HepG2 (cell line): ENCODE measurements around the gene MSX2. TPM values are rescaled to one million over a fixed set of nuclear protein-coding genes. Genes with fewer than 3 reads are reported as not detected.

ENCODE experiments used
- ATAC-seq: fragments of 200-7000 bp; cut with Tn5 transposase; 3 replicates; pipeline ENCODE4 v1.9.1; 2020; ENCODE audit warnings: mild to moderate bottlenecking, moderate library complexity
- BruUV-seq: library from RNA; stranded (reverse); fragments of 400-500 nt; replicated peaks from 2 replicates; lab custom pipeline; 2021; lab: Mats Ljungman, UMichigan
- CTCF ChIA-PET: fragments of 300-600 bp; formaldehyde crosslinking; extraction: SDS; loops from one replicate; lab custom pipeline; 2021; ENCODE audit warnings: low total read pairs, inconsistent platforms, low intra/inter-chr PET ratio; lab: Yijun Ruan, JAX
- POLR2A ChIA-PET: fragments of 350-600 bp; sonication (Branson Sonifier 250); formaldehyde crosslinking; loops from one replicate; lab custom pipeline; 2020; ENCODE audit warnings: antibody characterized with exemption, inconsistent platforms; lab: Yijun Ruan, JAX
- DNase-seq: peaks from one replicate; pipeline ENCODE4 v3.0.0-alpha.2; 2015; ENCODE audit warnings: low spot score
- FAIRE-seq: peaks from 3 replicates; lab custom pipeline; 2011; peaks lifted over from hg19 to GRCh38; lab: Jason Lieb, UNC
- H2AFZ ChIP-seq: one replicate; pipeline ENCODE4 v1.6.1; 2011; ENCODE audit warnings: low read length, inconsistent platforms
- H3K27ac ChIP-seq: fragments of 300-600 bp; 3 replicates; pipeline ENCODE4 v1.8.0; 2011; ENCODE audit warnings: mixed run types, mild to moderate bottlenecking, mixed read lengths, low read length, inconsistent platforms; ENCODE audit not compliant: insufficient read depth; ENCODE audit errors: extremely low read length
- H3K27me3 ChIP-seq, 2 experiments: fragments of 200-600 bp in 1 of 2; 2 replicates in 1 of 2; 3 replicates in 1 of 2; pipeline versions ENCODE4 v1.6.0 to v1.8.0; 2011; ENCODE audit warnings: low read length in 2 of 2, mild to moderate bottlenecking in 2 of 2, moderate library complexity in 2 of 2, inconsistent platforms in 1 of 2; ENCODE audit not compliant: insufficient read depth in 2 of 2, control insufficient read depth in 1 of 2
- H3K36me3 ChIP-seq, 2 experiments: fragments of 200-600 bp in 1 of 2; replicated peaks in 1 of 2; 2 replicates in 1 of 2; 3 replicates in 1 of 2; pipeline versions ENCODE4 v1.5.1 to v1.8.0; 2011; ENCODE audit warnings: low read length in 2 of 2, inconsistent platforms in 1 of 2; ENCODE audit not compliant: insufficient read depth in 2 of 2, control insufficient read depth in 1 of 2
- H3K4me1 ChIP-seq: 2 replicates; pipeline ENCODE4 v1.5.1; 2012; ENCODE audit warnings: low read length, inconsistent platforms; ENCODE audit not compliant: insufficient read depth
- H3K4me2 ChIP-seq: 2 replicates; pipeline ENCODE4 v1.6.0; 2011; ENCODE audit warnings: low read depth, low read length, inconsistent platforms
- H3K4me3 ChIP-seq, 3 experiments: fragments of 200-600 bp in 1 of 3; sonication (generic), shearing (Covaris generic) in 1 of 3; replicated peaks in 1 of 3; 2 replicates each; pipeline ENCODE4 v1.5.1; 2011 to 2016; ENCODE audit warnings: low read length in 3 of 3, inconsistent platforms in 2 of 3, low read depth in 2 of 3, mild to moderate bottlenecking in 2 of 3, control low read depth in 1 of 3, mixed read lengths in 1 of 3; ENCODE audit not compliant: insufficient read depth in 1 of 3
- H3K79me2 ChIP-seq: one replicate; pipeline ENCODE4 v1.6.1; 2011; ENCODE audit warnings: low read length, inconsistent platforms; ENCODE audit not compliant: insufficient read depth
- H3K9ac ChIP-seq: 2 replicates; pipeline ENCODE4 v1.6.0; 2011; ENCODE audit warnings: mild to moderate bottlenecking, low read depth, low read length, inconsistent platforms; ENCODE audit not compliant: insufficient read depth
- H3K9me3 ChIP-seq: 2 replicates; pipeline ENCODE4 v1.5.1; 2012; ENCODE audit warnings: mild to moderate bottlenecking, low read length
- H4K20me1 ChIP-seq: 2 replicates; pipeline ENCODE4 v1.6.0; 2011; ENCODE audit warnings: inconsistent platforms, mild to moderate bottlenecking, low read length, moderate library complexity; ENCODE audit not compliant: insufficient read depth
- ELF4 ChIP-seq: sonication (generic); formaldehyde crosslinking; IDR thresholded peaks from 2 replicates; pipeline ENCODE4 v1.5.0; 2020; ENCODE audit warnings: missing genetic modification reagents, mild to moderate bottlenecking, moderate library complexity, borderline replicate concordance
- GABPB1 ChIP-seq: IDR thresholded peaks from 2 replicates; pipeline ENCODE4 v1.6.1; 2016; ENCODE audit warnings: mild to moderate bottlenecking, missing genetic modification reagents, moderate library complexity, missing compliant biosample characterization
- KLF15 ChIP-seq: sonication (generic); formaldehyde crosslinking; IDR thresholded peaks from 2 replicates; pipeline ENCODE4 v1.8.1; 2023; ENCODE audit warnings: borderline replicate concordance, mild to moderate bottlenecking, inconsistent platforms, missing genetic modification reagents, mixed read lengths
- RELA ChIP-seq: sonication (generic); formaldehyde crosslinking; IDR thresholded peaks from 2 replicates; pipeline ENCODE4 v1.4.0; 2020; ENCODE audit warnings: missing genetic modification reagents
- ZNF431 ChIP-seq: sonication (generic); formaldehyde crosslinking; IDR thresholded peaks from 2 replicates; pipeline ENCODE4 v1.9.0; 2022; ENCODE audit warnings: missing genetic modification reagents, low read depth, mild to moderate bottlenecking, borderline replicate concordance
- WGBS: methylation state at CpG from one replicate; pipeline ENCODE4 v1.1.6; 2017; ENCODE audit warnings: low lambda C conversion rate; 5-methylcytosine and 5-hydroxymethylcytosine counted together
- in situ Hi-C: cut with HindIII; loops from 2 replicates; pipeline ENCODE4 v1.10.0; 2017; ENCODE audit warnings: low pct_unique_long_range_greater_than_20kb; ENCODE audit not compliant: extremely low pct_ligation_motif_present
- intact Hi-C: fragments of 100-400 bp; cut with micrococcal nuclease; formaldehyde crosslinking; loops from one replicate; pipeline ENCODE4 v1.10.0; 2022; ENCODE audit not compliant: unreplicated experiment
- polyA plus RNA-seq, 8 experiments: library from polyadenylated mRNA; depleted of rRNA in 3 of 8; stranded (reverse) in 7 of 8; unstranded in 1 of 8; fragments of >200 nt; fragmentation: Illumina TruSeq in 4 of 8; extraction: Trizol in 4 of 8; gene quantifications; 2 replicates each; pipeline versions ENCODE4 v1.2.1 to v1.2.3, GENCODE V29; 2011 to 2016; ENCODE audit warnings: low read depth in 4 of 8, missing spikeins in 1 of 8, mixed read lengths in 1 of 8; ENCODE audit not compliant: insufficient read depth in 1 of 8
- total RNA-seq, 5 experiments: library from RNA; depleted of rRNA; stranded (reverse); fragments of >200 nt; fragmentation: Illumina TruSeq; extraction: Trizol; gene quantifications; 2 replicates each; pipeline ENCODE4 v1.2.3, GENCODE V29; 2016; ENCODE audit warnings: low read depth in 1 of 5
- TF ChIP-seq, protein P1 (sequence below): sonication (generic); formaldehyde crosslinking; IDR thresholded peaks from 2 replicates; pipeline ENCODE4 v1.5.0; 2020; ENCODE audit warnings: missing genetic modification reagents, mild to moderate bottlenecking, borderline replicate concordance
- TF ChIP-seq, protein P2 (sequence below): sonication (generic); formaldehyde crosslinking; IDR thresholded peaks from 2 replicates; pipeline ENCODE4 v1.5.1; 2020; ENCODE audit warnings: missing genetic modification reagents, mild to moderate bottlenecking, borderline replicate concordance

The MSX2 gene
- total and polyA plus RNA-seq, 2 of the 13 experiments (the other 11 are each of a cell fraction or from before 2014, with no cell fraction given): not detected

DNA sequence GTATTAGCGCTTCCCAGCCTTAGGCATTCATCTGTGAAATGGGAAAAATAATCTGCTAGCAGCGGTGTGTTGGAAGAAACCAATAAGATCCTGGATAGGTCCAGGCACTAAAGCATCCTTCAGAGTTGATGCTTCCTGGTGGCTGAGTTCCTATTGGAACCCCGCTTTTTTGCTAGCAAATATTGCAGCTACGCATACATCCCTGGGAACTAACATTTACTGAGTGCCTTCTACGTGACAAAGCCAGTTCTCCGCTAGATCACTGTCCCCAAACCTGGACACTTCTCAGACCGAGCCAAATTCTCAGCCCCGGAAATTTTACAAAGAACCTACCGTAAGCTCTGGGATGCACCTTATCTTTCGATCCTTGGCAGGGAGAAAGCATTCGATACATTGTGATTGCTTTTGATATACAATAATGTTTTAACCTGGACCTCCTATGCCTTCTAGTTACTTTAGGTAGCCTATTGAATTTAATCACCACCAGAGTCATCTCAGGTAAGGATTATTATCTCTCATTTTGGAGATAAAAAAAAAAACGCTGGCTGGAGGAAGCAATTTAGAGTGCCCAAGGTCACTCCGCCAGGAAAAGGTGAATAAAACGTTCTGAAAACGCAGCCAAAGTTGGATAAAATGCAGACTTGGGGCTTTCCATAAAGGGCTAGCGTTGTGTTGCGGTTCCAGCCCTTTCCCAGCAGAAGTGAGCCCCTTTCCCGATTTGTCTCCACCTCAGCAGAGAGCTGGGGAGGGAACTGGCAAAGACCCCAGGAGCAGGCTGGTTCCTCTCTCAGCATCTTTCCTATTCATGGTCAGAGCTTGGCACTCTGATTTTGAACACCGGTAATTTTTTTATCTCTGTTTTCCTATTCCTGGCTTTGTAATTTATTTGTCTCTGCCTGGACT is 2.6 kb upstream of the MSX2 start:
- H3K36me3 ChIP-seq: no peaks in the 10 kb centered on the region
- BruUV-seq: no TSS peak
- 39% methylated on average over 18 of the region's 19 CpGs for WGBS
- intact Hi-C loops: no loop called here
- H3K9ac ChIP-seq: no peak overlapping the region
- CTCF ChIA-PET: no interaction called here
- no peak for ATAC-seq
- H3K4me3 ChIP-seq: no peak overlapping the region
- no peak overlapping the region for H3K4me2 ChIP-seq
- no peaks in the 10 kb centered on the region for H3K9me3 ChIP-seq
- in situ Hi-C loops: no loop called here
- H2AFZ ChIP-seq: no peak overlapping the region
- no peaks in the 10 kb centered on the region; the same call in 1 of the 2 replicates for H3K4me1 ChIP-seq
- H3K79me2 ChIP-seq: no peaks in the 10 kb centered on the region
- FAIRE-seq: no peak
- H4K20me1 ChIP-seq: 0 out of 2 replicates have a peak, but pooled peaks cover 5% of the 10 kb centered on the region
- H3K27me3 ChIP-seq: peaks cover 17 to 60% of the 10 kb centered on the region in 2 experiments
- POLR2A ChIA-PET: no interaction called here
- no peak for DNase-seq
- no peak overlapping the region for H3K27ac ChIP-seq
- TF ChIP-seq, protein P1, sequence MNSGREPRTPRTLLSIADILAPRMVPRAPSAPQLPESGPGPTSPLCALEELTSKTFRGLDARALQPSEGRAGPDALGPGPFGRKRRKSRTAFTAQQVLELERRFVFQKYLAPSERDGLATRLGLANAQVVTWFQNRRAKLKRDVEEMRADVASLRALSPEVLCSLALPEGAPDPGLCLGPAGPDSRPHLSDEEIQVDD (CRISPR knock-in tag): no peak
- TF ChIP-seq GABPB1 (CRISPR knock-in tag): no peak
- TF ChIP-seq RELA: no peak
- no peak for TF ChIP-seq KLF15 (CRISPR knock-in tag)
- no peak for TF ChIP-seq ELF4 (CRISPR knock-in tag)
- no peak for TF ChIP-seq ZNF431 (CRISPR knock-in tag)
- TF ChIP-seq, protein P2, sequence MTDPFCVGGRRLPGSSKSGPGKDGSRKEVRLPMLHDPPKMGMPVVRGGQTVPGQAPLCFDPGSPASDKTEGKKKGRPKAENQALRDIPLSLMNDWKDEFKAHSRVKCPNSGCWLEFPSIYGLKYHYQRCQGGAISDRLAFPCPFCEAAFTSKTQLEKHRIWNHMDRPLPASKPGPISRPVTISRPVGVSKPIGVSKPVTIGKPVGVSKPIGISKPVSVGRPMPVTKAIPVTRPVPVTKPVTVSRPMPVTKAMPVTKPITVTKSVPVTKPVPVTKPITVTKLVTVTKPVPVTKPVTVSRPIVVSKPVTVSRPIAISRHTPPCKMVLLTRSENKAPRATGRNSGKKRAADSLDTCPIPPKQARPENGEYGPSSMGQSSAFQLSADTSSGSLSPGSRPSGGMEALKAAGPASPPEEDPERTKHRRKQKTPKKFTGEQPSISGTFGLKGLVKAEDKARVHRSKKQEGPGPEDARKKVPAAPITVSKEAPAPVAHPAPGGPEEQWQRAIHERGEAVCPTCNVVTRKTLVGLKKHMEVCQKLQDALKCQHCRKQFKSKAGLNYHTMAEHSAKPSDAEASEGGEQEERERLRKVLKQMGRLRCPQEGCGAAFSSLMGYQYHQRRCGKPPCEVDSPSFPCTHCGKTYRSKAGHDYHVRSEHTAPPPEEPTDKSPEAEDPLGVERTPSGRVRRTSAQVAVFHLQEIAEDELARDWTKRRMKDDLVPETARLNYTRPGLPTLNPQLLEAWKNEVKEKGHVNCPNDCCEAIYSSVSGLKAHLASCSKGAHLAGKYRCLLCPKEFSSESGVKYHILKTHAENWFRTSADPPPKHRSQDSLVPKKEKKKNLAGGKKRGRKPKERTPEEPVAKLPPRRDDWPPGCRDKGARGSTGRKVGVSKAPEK (CRISPR knock-in tag): no peak
